ENCODE measurements around the gene SLC24A5.

- TF ChIP-seq CTCF (IDR thresholded peaks at IDR 0.05; ENCODE audit: insufficient read depth, low read length) = no peak
- no peak for TF ChIP-seq GABPA (IDR thresholded peaks at IDR 0.05; ENCODE audit: low read depth)
- no peak for TF ChIP-seq REST (IDR thresholded peaks at IDR 0.05; ENCODE audit: insufficient replicate concordance, low read depth)
- TF ChIP-seq POLR2AphosphoS5 (IDR thresholded peaks at IDR 0.05; ENCODE audit: low read depth) = no peak
- TF ChIP-seq SPI1 (IDR thresholded peaks at IDR 0.05; ENCODE audit: borderline replicate concordance, low read depth) = no peak
Measured at GRCh38 chr15:48101376-48101961, 19.3 kb upstream of the SLC24A5 start.

Data from HL-60 (cell line).